Left colon (tissue), 2 donors: Measurements from ENCODE around the gene MYCBPAP. TPM values are rescaled to one million over a fixed set of nuclear protein-coding genes. Genes with fewer than 3 reads are reported as not detected.

ENCODE experiments used
- ATAC-seq: fragments of 200-7000 bp; cut with Tn5 transposase; one replicate; pipeline ENCODE4 v1.9.1; 2020; ENCODE audit warnings: mild to moderate bottlenecking, moderate library complexity
- DNase-seq, 2 donors: peaks; one replicate each; pipeline ENCODE4 v3.0.0-alpha.2; 2020
- intact Hi-C, 2 donors: fragments of 100-400 bp; cut with DNase I in 1 of 2; cut with micrococcal nuclease in 1 of 2; formaldehyde crosslinking; loops; one replicate each; pipeline versions ENCODE4 v1.11.2 to v1.14.0; 2022; cut with DNase I, micrococcal nuclease
- total RNA-seq, 2 donors: library from RNA; stranded (reverse); fragmentation: NEBNext Ultra II Directional; extraction: Animal tissue kit (Norgen Biotek cat#: 25700); gene quantifications; one replicate each; pipeline ENCODE4 v1.2.1, GENCODE V29; 2021
- donor health status: DM: no; HTN: no; CAD: no.
- donor health status: DM: yes; HTN: yes; CAD: no.

MYCBPAP gene
- total RNA-seq, 2 donors from 2014 or later, result 2.1 to 2.8 TPM

DNA sequence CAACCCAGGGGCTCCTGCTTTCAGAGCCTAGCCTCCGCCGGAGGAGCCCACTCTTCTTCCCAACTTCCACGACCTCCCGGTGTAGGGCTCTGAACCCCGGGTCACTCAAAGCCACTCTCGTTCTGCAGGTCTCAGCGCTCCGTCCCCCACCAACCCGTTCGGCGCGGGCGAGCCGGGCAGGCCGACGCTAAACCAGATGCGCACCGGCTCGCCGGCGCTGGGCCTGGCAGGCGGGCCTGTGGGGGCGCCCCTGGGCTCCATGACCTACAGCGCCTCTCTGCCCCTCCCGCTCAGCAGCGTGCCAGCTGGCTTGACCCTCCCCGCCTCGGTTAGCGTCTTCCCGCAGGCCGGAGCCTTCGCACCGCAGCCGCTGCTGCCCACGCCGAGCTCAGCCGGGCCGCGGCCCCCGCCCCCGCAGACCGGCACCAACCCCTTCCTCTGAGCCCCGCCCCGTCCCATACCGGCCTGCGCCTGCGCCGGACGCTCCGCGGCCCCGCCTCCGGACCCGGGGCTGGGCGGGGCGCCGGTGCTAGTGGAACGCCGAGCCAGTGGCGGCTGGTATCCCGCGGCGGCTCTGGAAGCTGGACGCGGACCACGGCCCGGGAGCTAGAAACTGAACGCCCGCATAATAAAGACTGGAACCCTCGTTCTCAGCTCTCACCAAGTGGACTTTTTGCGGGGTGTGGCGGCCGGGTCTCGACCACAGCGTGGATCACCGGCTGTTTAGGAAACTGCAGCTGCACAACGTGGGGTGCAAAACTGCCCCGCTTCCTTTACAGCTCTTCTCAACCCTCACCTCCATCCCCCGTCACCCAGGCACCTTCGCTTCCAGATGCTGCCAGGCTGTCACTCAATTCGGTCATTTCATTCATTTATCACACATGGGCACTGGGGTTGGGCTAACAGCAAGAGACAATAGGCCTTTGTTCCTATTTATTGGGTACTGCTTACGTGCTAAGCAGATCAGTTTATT lies 33.8 kb downstream of the MYCBPAP start:
- intact Hi-C loops, result loop anchor here (10.0 kb wide), 2 partner anchors 293 to 303 kb away; partner anchors contain the start of gene WFIKKN2 (in 1 of the 2)
- DNase-seq, result peak; percentile 86 to 91
- peak; percentile 66 for ATAC-seq

DNA sequence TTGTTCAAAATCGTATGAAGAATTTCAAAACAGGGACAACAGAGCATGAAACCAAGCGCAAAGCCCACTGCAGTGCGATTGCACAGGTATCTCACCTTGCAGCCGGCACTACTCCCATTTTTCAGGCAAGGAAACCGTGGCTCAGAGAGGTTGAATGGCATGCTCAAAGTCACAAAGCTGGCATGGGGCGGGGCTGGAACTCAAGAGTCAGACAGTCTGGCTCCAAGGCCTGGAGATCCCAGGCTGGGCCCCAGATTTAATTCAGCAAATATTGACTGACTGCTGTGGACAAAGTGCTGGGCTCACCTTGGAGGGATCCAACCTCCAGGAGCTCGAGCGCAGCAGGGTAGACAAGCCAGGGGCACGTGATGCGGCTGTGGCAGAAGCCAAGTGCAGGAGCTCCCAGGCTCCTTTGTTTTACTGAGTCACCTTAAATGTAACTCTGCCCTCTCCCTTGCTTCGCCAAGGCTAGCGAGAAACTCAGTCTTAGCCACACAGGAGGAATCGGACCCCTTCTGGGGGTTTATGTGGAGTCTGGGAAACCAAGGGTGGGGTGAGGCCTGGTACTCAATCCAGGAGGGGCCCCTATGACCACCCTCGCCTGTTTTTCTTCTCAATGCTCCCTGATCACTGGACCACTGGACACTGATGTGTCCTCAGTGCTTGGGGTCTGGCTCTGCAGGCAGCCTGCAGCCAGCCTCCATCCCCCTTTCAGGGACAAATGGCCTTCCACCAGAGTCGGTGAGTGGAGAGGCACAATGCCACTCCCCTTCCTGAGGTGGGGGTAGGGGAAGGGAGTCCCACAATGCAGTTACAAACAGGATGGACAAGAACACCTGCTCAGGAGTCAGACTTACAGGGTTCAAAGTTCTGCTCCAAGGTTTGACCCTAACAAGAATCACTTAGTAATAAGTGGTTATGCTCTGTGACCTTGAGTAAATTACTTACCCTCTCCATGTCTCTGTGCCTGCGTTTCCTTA lies 34.8 kb downstream of the MYCBPAP start:
- DNase-seq (peak; percentile 83 to 85), ATAC-seq (peak; percentile 49)
- intact Hi-C loops, result loop anchor here (10.0 kb wide), 2 partner anchors 292 to 302 kb away; partner anchors contain the start of gene WFIKKN2 (in 1 of the 2)

DNA sequence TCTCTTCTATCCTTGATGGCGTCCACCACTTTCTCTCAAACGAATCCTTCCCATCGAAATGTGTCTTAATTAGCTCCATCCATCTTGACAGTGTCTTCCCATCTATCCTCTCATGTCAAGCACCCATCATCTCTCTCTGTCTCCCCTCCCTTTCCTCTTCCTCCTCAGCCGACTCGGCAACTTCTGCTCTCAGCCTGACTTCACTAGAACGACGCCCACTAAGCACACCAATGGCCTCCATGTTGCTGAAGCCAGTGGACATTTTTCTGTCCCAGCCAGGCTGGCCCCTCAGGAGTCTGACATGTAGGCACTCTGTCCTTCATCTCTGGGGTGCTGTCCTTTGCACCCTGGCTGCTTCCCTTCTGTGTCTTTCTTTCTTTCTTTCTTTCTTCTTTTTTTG lies 36.3 kb downstream of the MYCBPAP start:
- intact Hi-C loops, result loop anchor here (10.0 kb wide), 2 partner anchors 290 to 300 kb away; partner anchors contain the start of gene WFIKKN2 (in 1 of the 2)
- no peak for DNase-seq
- ATAC-seq, result no peak

DNA sequence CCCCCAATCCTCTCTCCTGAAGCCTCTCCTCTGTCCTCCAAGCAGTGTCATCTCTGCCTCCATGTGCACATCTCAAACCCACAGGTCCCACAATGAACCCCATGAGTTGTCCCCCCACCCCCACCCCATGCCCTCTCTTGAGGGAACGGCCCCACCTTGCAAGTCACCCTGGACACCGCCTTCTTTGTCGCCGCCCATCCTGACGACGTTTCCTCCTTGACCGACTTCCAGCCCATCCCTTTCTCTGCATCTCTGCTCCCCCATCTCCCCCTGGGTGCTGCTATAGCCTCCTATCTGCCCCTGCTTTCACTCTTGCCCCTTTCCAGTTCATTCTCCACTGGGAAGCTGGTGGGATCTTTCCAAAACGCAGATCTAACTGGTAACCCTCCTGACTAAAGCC lies 37.1 kb downstream of the MYCBPAP start:
- DNase-seq (peak; percentile 74 to 81), ATAC-seq (peak; percentile 12)
- intact Hi-C loops, result loop anchor here (5.0 to 10.0 kb wide), 3 partner anchors 92 to 299 kb away; partner anchors contain the start of gene WFIKKN2 (in 1 of the 2)

- ATAC-seq, result no peak
- DNase-seq, result no peak
- intact Hi-C loops, result loop anchor here (5.0 to 10.0 kb wide), 3 partner anchors 91 to 298 kb away; partner anchors contain the start of gene WFIKKN2 (in 1 of the 2)
Observed at GRCh38 chr17:50546701-50547034, 38.4 kb downstream of the MYCBPAP start.

DNA sequence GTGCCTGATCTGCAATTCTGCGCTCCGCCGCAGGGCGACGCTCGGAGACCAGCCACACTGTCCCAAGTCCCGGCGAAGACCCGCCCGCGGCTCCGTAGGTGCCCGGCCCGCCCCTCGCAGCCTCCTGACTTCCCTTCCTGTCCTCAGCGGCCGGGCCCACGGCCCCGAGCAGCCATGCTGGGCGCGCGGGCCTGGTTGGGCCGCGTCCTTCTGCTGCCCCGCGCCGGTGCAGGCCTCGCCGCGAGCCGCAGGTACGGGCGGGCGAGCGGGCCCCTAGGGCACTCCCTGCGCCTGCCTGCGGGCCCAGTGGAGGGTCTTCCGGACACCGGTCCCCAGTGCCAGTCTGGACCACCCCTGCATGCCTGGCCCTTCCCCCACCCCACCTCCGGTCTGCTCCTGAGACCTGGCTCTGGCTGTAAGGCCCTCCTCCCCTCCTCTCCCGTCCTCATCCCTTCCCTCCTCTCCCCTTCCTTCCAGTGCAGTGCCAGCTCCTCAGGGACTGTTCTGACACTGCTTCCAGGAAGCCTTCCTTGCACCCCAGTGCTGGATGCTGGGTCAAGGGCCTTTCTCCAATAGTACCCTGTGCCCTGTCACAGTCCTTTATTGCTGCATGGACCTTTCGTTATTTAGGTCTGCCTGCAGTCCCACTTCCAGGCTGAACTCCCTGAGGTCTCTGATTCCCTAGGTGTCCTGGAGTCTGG lies 38.9 kb downstream of the MYCBPAP start, which contains the start of gene SPATA20:
SPATA20 (plus strand) TSS at position 140 of the 701 bp plus-strand sequence; CDS start at position 175, 35 bp downstream.
- intact Hi-C loops, result loop anchor here (5.0 to 10.0 kb wide), 3 partner anchors 90 to 298 kb away; partner anchors contain the start of gene WFIKKN2 (in 1 of the 2)
- peak; percentile 59 for ATAC-seq
- peak; percentile 93 to 95 for DNase-seq

GRCh38 chr17:50547736-50548083 lies 39.5 kb downstream of the MYCBPAP start:
- ATAC-seq, result peak; percentile 33
- intact Hi-C loops, result loop anchor here (5.0 to 10.0 kb wide), 3 partner anchors 90 to 297 kb away; partner anchors contain the start of gene WFIKKN2 (in 1 of the 2)
- DNase-seq, result peak; percentile 71 to 73

DNA sequence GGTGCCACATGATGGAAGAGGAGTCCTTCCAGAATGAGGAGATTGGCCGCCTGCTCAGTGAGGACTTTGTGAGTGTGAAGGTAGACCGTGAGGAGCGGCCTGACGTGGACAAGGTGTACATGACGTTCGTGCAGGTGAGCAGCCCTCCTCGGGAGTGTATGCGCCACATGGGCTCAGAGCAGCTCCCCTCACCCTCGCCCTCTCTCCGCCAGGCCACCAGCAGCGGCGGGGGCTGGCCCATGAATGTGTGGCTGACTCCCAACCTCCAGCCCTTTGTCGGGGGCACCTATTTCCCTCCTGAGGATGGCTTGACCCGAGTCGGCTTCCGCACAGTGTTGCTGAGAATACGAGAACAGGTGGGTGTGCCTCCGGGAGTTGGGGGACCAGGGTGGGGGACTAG lies 40.6 kb downstream of the MYCBPAP start:
- DNase-seq, result no peak
- no peak for ATAC-seq
- intact Hi-C loops, result loop anchor here (5.0 to 10.0 kb wide), 3 partner anchors 88 to 296 kb away; partner anchors contain the start of gene WFIKKN2 (in 1 of the 2)

GRCh38 chr17:50549256-50549941 lies 41.2 kb downstream of the MYCBPAP start:
- intact Hi-C loops, result loop anchor here (5.0 to 10.0 kb wide), 3 partner anchors 88 to 295 kb away; partner anchors contain the start of gene WFIKKN2 (in 1 of the 2)
- DNase-seq (no peak), ATAC-seq (no peak)

DNA sequence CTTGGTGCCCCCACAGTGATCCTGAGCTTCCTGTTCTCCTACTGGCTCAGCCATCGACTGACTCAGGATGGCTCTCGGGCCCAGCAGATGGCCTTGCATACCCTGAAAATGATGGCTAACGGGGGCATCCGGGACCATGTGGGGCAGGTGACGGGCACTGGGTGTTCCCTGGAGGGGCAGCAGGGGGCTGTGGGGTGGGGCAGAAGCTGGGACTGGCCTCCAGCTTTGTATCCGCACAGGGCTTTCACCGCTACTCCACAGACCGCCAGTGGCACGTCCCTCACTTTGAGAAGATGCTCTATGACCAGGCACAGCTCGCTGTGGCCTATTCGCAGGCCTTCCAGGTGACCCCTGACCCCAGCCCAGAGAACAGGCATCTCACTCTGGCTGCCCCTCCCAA lies 41.7 kb downstream of the MYCBPAP start:
- DNase-seq (no peak), ATAC-seq (no peak)

DNA sequence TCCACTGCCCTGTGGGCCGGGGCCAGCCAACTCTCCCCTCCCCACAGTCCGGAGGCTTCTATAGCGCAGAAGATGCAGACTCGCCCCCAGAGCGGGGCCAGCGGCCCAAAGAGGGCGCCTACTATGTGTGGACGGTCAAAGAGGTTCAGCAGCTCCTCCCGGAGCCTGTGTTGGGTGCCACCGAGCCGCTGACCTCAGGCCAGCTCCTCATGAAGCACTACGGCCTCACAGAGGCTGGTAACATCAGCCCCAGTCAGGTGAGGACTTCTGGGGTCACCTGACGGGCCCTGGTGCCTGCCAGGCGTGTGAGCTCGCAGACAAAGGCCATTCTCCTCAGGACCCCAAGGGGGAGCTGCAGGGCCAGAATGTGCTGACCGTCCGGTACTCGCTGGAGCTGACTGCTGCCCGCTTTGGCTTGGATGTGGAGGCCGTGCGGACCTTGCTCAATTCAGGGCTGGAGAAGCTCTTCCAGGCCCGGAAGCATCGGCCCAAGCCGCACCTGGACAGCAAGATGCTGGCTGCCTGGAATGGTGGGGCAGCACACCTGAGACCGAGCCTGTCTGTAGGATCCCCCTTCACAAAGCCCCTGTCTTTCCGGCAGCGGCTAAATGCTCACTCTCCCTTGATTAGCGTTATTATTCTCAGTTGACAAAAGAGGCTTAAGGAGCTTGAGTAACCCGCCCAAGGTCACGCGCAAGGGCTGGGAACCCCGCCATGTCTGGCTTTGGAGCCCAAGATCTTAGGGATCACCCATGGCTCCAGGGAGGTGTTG lies 42.6 kb downstream of the MYCBPAP start:
- intact Hi-C loops, result loop anchor here (5.0 to 10.0 kb wide), 3 partner anchors 76 to 146 kb away; no protein-coding TSS in a partner anchor
- peak; percentile 53 for ATAC-seq
- DNase-seq, result peak; percentile 75 to 76

More for the DNA sequence above, 41.7 kb downstream of the MYCBPAP start:
- intact Hi-C loops, result loop anchor here (5.0 to 10.0 kb wide), 6 partner anchors 77 to 295 kb away; partner anchors contain the start of gene WFIKKN2 (in 1 of the 2)

DNA sequence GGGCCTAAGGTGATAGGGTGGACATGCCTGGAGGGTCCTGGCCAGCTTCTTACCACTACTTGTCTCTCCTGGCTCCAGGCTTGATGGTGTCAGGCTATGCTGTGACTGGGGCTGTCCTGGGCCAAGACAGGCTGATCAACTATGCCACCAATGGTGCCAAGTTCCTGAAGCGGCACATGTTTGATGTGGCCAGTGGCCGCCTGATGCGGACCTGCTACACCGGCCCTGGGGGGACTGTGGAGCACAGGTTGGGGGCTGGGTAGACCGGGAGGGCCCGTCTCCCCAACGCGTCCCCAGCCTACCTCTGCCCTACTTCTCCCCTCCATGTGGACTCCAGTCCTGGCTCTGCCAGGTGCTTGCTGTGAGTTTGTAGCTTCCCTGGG lies 43.2 kb downstream of the MYCBPAP start:
- DNase-seq (no peak), ATAC-seq (no peak)
- intact Hi-C loops, result loop anchor here (5.0 to 10.0 kb wide), 3 partner anchors 76 to 146 kb away; no protein-coding TSS in a partner anchor

GRCh38 chr17:50551884-50552283 lies 43.6 kb downstream of the MYCBPAP start:
- ATAC-seq (no peak), DNase-seq (no peak)
- intact Hi-C loops, result loop anchor here (5.0 to 10.0 kb wide), 3 partner anchors 75 to 145 kb away; no protein-coding TSS in a partner anchor

DNA sequence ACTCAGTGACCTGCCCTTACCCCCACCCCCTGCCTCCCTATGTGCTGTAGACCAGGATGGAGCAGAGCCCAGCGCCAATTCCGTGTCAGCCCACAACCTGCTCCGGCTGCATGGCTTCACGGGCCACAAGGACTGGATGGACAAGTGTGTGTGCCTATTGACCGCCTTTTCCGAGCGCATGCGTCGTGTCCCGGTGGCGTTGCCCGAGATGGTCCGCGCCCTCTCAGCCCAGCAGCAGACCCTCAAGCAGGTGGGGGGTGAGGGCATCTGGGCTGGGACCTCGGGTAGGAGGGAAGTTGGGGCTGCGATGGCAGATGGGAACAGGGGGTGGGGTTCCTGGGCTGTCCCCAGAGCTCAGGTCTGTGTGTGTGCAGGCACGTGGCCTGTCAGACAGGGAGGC lies 46.0 kb downstream of the MYCBPAP start:
- DNase-seq (no peak), ATAC-seq (no peak)
- intact Hi-C loops, result loop anchor here (5.0 to 10.0 kb wide), 3 partner anchors 73 to 143 kb away; no protein-coding TSS in a partner anchor

DNA sequence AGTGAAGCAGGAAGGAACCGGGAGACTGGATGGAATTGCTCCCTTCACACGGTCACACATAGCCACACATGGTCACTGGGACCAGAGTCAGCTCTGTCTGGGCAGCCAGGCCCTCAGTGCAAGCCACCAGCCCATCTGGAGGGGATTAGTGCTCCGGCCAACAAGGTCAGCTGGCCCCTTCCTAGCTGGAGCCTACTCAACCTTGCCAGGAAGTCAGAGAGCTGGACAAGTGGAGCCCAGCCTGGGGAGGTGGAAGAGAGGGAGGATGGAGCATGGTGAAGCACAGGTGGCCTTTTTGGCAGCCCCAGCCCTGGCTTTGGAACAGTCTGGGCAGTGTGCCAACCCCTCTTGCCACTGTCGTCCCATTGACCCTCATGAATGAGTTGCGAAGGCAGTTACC lies 48.6 kb downstream of the MYCBPAP start:
- ATAC-seq (no peak), DNase-seq (no peak)
- intact Hi-C loops, result loop anchor here in 1 of 2 donors (10.0 kb wide), 1 partner anchor 138 kb away; no protein-coding TSS in a partner anchor

- DNase-seq, result no peak
- ATAC-seq, result no peak
- intact Hi-C loops, result loop anchor here in 1 of 2 donors (10.0 kb wide), 1 partner anchor 137 kb away; no protein-coding TSS in a partner anchor
Observed at GRCh38 chr17:50557630-50558029, 49.4 kb downstream of the MYCBPAP start.
